ENCODE results near the gene USP22. TPM values are rescaled to one million over a fixed set of nuclear protein-coding genes. Genes with fewer than 3 reads are reported as not detected.

Gene USP22
- total RNA-seq, 1 experiment from 2014 or later = 224 TPM

DNA sequence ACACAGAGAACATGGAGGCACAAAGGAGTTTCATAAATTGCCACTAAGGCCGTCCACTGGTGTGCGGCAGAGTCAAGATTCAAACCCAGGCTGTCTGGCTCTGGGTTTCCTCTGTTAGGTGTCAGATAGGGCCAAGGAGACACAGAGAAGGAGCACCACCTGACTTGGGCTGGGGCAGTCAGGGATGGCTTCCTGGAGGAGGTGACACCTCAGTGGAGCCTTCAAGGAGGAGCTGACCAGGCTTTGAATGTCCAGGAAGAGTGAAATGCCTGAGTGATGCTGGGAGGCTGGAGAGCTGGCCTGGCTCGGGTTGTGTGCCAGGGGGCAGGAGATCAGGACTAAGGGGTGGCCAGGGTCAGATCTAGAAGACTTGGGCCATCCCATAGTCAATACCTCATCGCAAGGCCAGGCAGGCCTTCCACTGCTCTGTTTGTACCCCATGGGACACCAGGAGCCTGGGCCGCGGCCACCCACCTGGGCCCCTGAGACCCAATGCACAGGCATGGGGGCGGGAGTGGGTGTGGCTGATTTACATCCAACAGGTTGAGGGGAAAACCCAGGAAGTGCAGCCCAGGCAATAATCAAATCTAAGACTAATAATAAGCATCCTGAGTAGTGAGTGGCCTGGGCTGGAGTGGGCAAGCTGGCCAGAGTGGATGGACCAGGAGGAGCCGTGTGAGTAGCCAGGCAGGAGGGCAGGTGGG, 73.7 kb downstream of the USP22 start:
- Histone ChIP-seq H3K4me3 (ENCODE audit: low read depth in 2 of 2, low read length in 2 of 2) (no peak overlapping the region), H3K4me1 (ENCODE audit: control insufficient read depth, insufficient read depth, low read length) (no peaks in the 10 kb centered on the region), H3K9me3 (ENCODE audit: control insufficient read depth, insufficient read depth, low read depth, low read length) (no peaks in the 10 kb centered on the region), H3K36me3 (ENCODE audit: control insufficient read depth, insufficient read depth, low read length) (no peaks in the 10 kb centered on the region), H3K27ac (ENCODE audit: low read length) (no peak overlapping the region), H3K27me3 (ENCODE audit: control insufficient read depth, insufficient read depth, low read length) (peaks cover 12% of the 10 kb centered on the region)
- intact Hi-C loops (cut with micrococcal nuclease; ENCODE audit: unreplicated experiment) (no loop called here), in situ Hi-C loops (cut with HindIII; ENCODE audit: low pct_unique_long_range_greater_than_20kb, low sequenced_read_pairs) (no loop called here)
- ATAC-seq (no peak), DNase-seq (ENCODE audit: low read depth, low spot score) (no peak)
- TF ChIP-seq, protein P1, sequence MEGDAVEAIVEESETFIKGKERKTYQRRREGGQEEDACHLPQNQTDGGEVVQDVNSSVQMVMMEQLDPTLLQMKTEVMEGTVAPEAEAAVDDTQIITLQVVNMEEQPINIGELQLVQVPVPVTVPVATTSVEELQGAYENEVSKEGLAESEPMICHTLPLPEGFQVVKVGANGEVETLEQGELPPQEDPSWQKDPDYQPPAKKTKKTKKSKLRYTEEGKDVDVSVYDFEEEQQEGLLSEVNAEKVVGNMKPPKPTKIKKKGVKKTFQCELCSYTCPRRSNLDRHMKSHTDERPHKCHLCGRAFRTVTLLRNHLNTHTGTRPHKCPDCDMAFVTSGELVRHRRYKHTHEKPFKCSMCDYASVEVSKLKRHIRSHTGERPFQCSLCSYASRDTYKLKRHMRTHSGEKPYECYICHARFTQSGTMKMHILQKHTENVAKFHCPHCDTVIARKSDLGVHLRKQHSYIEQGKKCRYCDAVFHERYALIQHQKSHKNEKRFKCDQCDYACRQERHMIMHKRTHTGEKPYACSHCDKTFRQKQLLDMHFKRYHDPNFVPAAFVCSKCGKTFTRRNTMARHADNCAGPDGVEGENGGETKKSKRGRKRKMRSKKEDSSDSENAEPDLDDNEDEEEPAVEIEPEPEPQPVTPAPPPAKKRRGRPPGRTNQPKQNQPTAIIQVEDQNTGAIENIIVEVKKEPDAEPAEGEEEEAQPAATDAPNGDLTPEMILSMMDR (IDR thresholded peaks at IDR 0.05) = no peak
- TF ChIP-seq POLR2AphosphoS5 (IDR thresholded peaks at IDR 0.05; ENCODE audit: low read depth, low read length) (no peak), TCF7L2 (IDR thresholded peaks at IDR 0.05; ENCODE audit: low read depth, low read length) (no peak), SIN3A (IDR thresholded peaks at IDR 0.05; ENCODE audit: borderline replicate concordance, insufficient read depth, low read depth, low read length) (no peak)
- TF ChIP-seq, protein P2, sequence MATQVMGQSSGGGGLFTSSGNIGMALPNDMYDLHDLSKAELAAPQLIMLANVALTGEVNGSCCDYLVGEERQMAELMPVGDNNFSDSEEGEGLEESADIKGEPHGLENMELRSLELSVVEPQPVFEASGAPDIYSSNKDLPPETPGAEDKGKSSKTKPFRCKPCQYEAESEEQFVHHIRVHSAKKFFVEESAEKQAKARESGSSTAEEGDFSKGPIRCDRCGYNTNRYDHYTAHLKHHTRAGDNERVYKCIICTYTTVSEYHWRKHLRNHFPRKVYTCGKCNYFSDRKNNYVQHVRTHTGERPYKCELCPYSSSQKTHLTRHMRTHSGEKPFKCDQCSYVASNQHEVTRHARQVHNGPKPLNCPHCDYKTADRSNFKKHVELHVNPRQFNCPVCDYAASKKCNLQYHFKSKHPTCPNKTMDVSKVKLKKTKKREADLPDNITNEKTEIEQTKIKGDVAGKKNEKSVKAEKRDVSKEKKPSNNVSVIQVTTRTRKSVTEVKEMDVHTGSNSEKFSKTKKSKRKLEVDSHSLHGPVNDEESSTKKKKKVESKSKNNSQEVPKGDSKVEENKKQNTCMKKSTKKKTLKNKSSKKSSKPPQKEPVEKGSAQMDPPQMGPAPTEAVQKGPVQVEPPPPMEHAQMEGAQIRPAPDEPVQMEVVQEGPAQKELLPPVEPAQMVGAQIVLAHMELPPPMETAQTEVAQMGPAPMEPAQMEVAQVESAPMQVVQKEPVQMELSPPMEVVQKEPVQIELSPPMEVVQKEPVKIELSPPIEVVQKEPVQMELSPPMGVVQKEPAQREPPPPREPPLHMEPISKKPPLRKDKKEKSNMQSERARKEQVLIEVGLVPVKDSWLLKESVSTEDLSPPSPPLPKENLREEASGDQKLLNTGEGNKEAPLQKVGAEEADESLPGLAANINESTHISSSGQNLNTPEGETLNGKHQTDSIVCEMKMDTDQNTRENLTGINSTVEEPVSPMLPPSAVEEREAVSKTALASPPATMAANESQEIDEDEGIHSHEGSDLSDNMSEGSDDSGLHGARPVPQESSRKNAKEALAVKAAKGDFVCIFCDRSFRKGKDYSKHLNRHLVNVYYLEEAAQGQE (IDR thresholded peaks at IDR 0.05; ENCODE audit: insufficient read depth in 1 of 2, low read depth in 2 of 2, low read length in 1 of 2) = no peak
- ChIA-PET CTCF (no interaction called here), POLR2A (no interaction called here)
- no TSS peak for BruUV-seq (replicated peaks)

DNA sequence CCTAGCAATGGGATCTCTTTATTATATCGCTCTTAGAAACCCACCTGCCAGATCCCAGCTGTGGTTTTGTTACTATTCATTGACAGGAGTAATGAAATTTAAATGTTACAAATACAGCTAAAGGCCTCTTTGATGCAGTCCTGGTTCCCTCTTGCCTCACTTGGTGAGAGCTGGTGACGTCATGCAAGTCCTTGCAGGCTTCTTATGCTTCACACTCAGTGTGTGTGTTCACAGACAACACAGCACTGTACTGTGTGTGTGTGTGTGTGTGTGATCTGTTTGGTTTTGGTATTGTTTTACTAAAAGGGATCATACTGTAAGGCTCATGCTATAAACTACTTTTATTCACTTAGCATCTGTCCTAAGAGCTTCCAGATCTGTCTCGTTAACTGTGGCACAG, 75.0 kb downstream of the USP22 start:
- Histone ChIP-seq H3K27me3 (ENCODE audit: control insufficient read depth, insufficient read depth, low read length) (peaks cover 5% of the 10 kb centered on the region), H3K4me1 (ENCODE audit: control insufficient read depth, insufficient read depth, low read length) (no peaks in the 10 kb centered on the region), H3K9me3 (ENCODE audit: control insufficient read depth, insufficient read depth, low read depth, low read length) (no peaks in the 10 kb centered on the region), H3K4me3 (ENCODE audit: low read depth in 2 of 2, low read length in 2 of 2) (no peak overlapping the region), H3K27ac (ENCODE audit: low read length) (no peak overlapping the region), H3K36me3 (ENCODE audit: control insufficient read depth, insufficient read depth, low read length) (no peaks in the 10 kb centered on the region)
- intact Hi-C loops (cut with micrococcal nuclease; ENCODE audit: unreplicated experiment) (no loop called here), in situ Hi-C loops (cut with HindIII; ENCODE audit: low pct_unique_long_range_greater_than_20kb, low sequenced_read_pairs) (no loop called here)
- BruUV-seq (replicated peaks) = no TSS peak
- TF ChIP-seq, protein P1 (IDR thresholded peaks at IDR 0.05) = no peak
- TF ChIP-seq POLR2AphosphoS5 (IDR thresholded peaks at IDR 0.05; ENCODE audit: low read depth, low read length) (no peak), SIN3A (IDR thresholded peaks at IDR 0.05; ENCODE audit: borderline replicate concordance, insufficient read depth, low read depth, low read length) (no peak), TCF7L2 (IDR thresholded peaks at IDR 0.05; ENCODE audit: low read depth, low read length) (no peak)
- TF ChIP-seq, protein P2 (IDR thresholded peaks at IDR 0.05; ENCODE audit: insufficient read depth in 1 of 2, low read depth in 2 of 2, low read length in 1 of 2) = no peak
- no peak for ATAC-seq
- CTCF ChIA-PET = no interaction called here
- POLR2A ChIA-PET = no interaction called here
- no peak for DNase-seq (ENCODE audit: low read depth, low spot score)
